ENCODE data around the gene LRRK1.

DNA sequence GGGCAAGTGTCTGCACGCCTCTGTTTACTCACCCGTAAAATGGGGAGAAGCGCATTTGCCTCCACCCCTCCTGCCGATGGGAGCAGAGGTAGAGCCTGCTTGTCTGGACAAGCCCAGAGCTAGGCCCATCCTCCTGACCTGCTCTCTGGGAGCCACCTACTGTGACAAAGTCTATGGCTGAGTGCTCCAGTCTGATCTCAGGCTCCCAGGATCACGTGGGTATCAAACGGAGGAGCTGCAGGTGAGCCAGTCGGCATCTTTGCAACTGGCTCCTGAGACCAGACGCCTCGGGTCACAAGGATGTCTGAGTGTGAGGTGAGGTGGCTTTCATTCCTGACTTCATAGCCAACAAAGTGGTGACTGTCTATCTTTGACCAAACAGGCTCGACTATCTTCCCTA lies 41.6 kb upstream of the LRRK1 start:
- TF ChIP-seq, protein P1, sequence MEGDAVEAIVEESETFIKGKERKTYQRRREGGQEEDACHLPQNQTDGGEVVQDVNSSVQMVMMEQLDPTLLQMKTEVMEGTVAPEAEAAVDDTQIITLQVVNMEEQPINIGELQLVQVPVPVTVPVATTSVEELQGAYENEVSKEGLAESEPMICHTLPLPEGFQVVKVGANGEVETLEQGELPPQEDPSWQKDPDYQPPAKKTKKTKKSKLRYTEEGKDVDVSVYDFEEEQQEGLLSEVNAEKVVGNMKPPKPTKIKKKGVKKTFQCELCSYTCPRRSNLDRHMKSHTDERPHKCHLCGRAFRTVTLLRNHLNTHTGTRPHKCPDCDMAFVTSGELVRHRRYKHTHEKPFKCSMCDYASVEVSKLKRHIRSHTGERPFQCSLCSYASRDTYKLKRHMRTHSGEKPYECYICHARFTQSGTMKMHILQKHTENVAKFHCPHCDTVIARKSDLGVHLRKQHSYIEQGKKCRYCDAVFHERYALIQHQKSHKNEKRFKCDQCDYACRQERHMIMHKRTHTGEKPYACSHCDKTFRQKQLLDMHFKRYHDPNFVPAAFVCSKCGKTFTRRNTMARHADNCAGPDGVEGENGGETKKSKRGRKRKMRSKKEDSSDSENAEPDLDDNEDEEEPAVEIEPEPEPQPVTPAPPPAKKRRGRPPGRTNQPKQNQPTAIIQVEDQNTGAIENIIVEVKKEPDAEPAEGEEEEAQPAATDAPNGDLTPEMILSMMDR (IDR thresholded peaks at IDR 0.05) = no peak
- TF ChIP-seq POLR2A (IDR thresholded peaks at IDR 0.05) = no peak

Measured in thyroid gland (tissue), 4 donors.